Skeletal muscle tissue (tissue), 4 donors: Measurements from ENCODE around the gene ECI1. TPM values are rescaled to one million over a fixed set of nuclear protein-coding genes. Genes with fewer than 3 reads are reported as not detected.

Experiments
- H3K27ac ChIP-seq: one replicate; pipeline ENCODE4 v1.7.0; 2013; ENCODE audit warnings: mild to moderate bottlenecking, low read depth, low read length, inconsistent platforms
- H3K27me3 ChIP-seq, 3 donors: one replicate each; pipeline ENCODE4 v1.7.0; 2013; ENCODE audit warnings: low read length in 3 of 3; ENCODE audit not compliant: control insufficient read depth in 3 of 3, insufficient read depth in 3 of 3
- H3K36me3 ChIP-seq, 3 donors: one replicate each; pipeline ENCODE4 v1.7.0; 2013; ENCODE audit warnings: low read length in 3 of 3; ENCODE audit not compliant: control insufficient read depth in 3 of 3, insufficient read depth in 3 of 3
- H3K4me1 ChIP-seq, 3 donors: one replicate each; pipeline ENCODE4 v1.7.0; 2013; ENCODE audit warnings: low read length in 3 of 3, mild to moderate bottlenecking in 3 of 3; ENCODE audit not compliant: control insufficient read depth in 3 of 3, insufficient read depth in 3 of 3
- H3K4me3 ChIP-seq, 3 donors: one replicate each; pipeline ENCODE4 v1.7.0; 2013; ENCODE audit warnings: low read length in 3 of 3
- H3K9ac ChIP-seq, 3 donors: one replicate each; pipeline ENCODE4 v1.7.0; 2013; ENCODE audit warnings: low read length in 3 of 3, mild to moderate bottlenecking in 3 of 3, moderate library complexity in 2 of 3, low read depth in 1 of 3
- H3K9me3 ChIP-seq, 3 donors: one replicate each; pipeline ENCODE4 v1.7.0; 2013; ENCODE audit warnings: low read length in 3 of 3; ENCODE audit not compliant: control insufficient read depth in 3 of 3
- total RNA-seq: library from RNA; depleted of rRNA; stranded (reverse); fragments of >200 nt; gene quantifications from one replicate; pipeline ENCODE4 v1.2.3, GENCODE V29; 2014
- donor health status: Osteomylitis.

The ECI1 gene
- total RNA-seq, 1 donor from 2014 or later = 42.3 TPM

- H3K4me1 ChIP-seq = no peaks in the 10 kb centered on the region
- no peaks in the 10 kb centered on the region for H3K27me3 ChIP-seq
- no peak overlapping the region for H3K27ac ChIP-seq
- no peak overlapping the region for H3K9ac ChIP-seq
- H3K4me3 ChIP-seq = no peak overlapping the region
- H3K9me3 ChIP-seq = no peaks in the 10 kb centered on the region
- peaks cover 10 to 41% (median 18%) of the 10 kb centered on the region in 3 donors for H3K36me3 ChIP-seq
These were observed 37.3 kb upstream of the ECI1 start for GRCh38 chr16:2288726-2289125.

GRCh38 chr16:2287916-2288547 is 36.6 kb upstream of the ECI1 start:
- no peaks in the 10 kb centered on the region for H3K9me3 ChIP-seq
- no peaks in the 10 kb centered on the region for H3K27me3 ChIP-seq
- H3K27ac ChIP-seq = no peak overlapping the region
- peaks cover 10 to 46% (median 21%) of the 10 kb centered on the region in 3 donors for H3K36me3 ChIP-seq
- H3K4me3 ChIP-seq = no peak overlapping the region
- no peak overlapping the region for H3K9ac ChIP-seq
- no peaks in the 10 kb centered on the region for H3K4me1 ChIP-seq

- Histone ChIP-seq H3K9me3 (no peaks in the 10 kb centered on the region), H3K4me1 (no peaks in the 10 kb centered on the region), H3K4me3 (no peak overlapping the region), H3K27me3 (no peaks in the 10 kb centered on the region), H3K36me3 (peaks cover 10 to 45% (median 21%) of the 10 kb centered on the region in 3 donors), H3K27ac (no peak overlapping the region), H3K9ac (no peak overlapping the region)
These were observed 35.2 kb upstream of the ECI1 start for GRCh38 chr16:2286550-2286949.

- peaks cover 10 to 41% (median 21%) of the 10 kb centered on the region in 3 donors for H3K36me3 ChIP-seq
- no peaks in the 10 kb centered on the region for H3K27me3 ChIP-seq
- H3K4me3 ChIP-seq = no peak overlapping the region
- no peak overlapping the region for H3K9ac ChIP-seq
- H3K27ac ChIP-seq = no peak overlapping the region
- no peaks in the 10 kb centered on the region for H3K9me3 ChIP-seq
- no peaks in the 10 kb centered on the region for H3K4me1 ChIP-seq
These were observed 34.4 kb upstream of the ECI1 start for GRCh38 chr16:2285731-2286191.

GRCh38 chr16:2284797-2285576 is 33.6 kb upstream of the ECI1 start:
- no peak overlapping the region for H3K9ac ChIP-seq
- peaks cover 12 to 42% (median 29%) of the 10 kb centered on the region in 3 donors for H3K36me3 ChIP-seq
- no peak overlapping the region for H3K27ac ChIP-seq
- no peaks in the 10 kb centered on the region for H3K27me3 ChIP-seq
- H3K9me3 ChIP-seq = no peaks in the 10 kb centered on the region
- no peaks in the 10 kb centered on the region for H3K4me1 ChIP-seq
- H3K4me3 ChIP-seq = no peak overlapping the region

- Histone ChIP-seq H3K9me3 (no peaks in the 10 kb centered on the region), H3K36me3 (peaks cover 15 to 45% (median 29%) of the 10 kb centered on the region in 3 donors), H3K27me3 (no peaks in the 10 kb centered on the region), H3K9ac (no peak overlapping the region), H3K4me1 (no peaks in the 10 kb centered on the region), H3K27ac (no peak overlapping the region), H3K4me3 (no peak overlapping the region)
These were observed 32.8 kb upstream of the ECI1 start for GRCh38 chr16:2284001-2284770.

- no peak overlapping the region for H3K9ac ChIP-seq
- no peak overlapping the region for H3K4me3 ChIP-seq
- H3K36me3 ChIP-seq = peaks cover 15 to 42% (median 29%) of the 10 kb centered on the region in 3 donors
- H3K27ac ChIP-seq = no peak overlapping the region
- H3K4me1 ChIP-seq = no peaks in the 10 kb centered on the region
- H3K9me3 ChIP-seq = no peaks in the 10 kb centered on the region
- H3K27me3 ChIP-seq = no peaks in the 10 kb centered on the region
These were observed 31.6 kb upstream of the ECI1 start for GRCh38 chr16:2282866-2283555.

- H3K36me3 ChIP-seq = peaks cover 15 to 43% (median 29%) of the 10 kb centered on the region in 3 donors
These were observed 30.9 kb upstream of the ECI1 start for GRCh38 chr16:2282262-2282661.

GRCh38 chr16:2280981-2281542 is 29.7 kb upstream of the ECI1 start:
- Histone ChIP-seq H3K27ac (no peak overlapping the region), H3K9ac (no peak overlapping the region), H3K4me1 (peaks cover 8 to 9% (median 8%) of the 10 kb centered on the region in 3 donors), H3K4me3 (no peak overlapping the region), H3K9me3 (no peaks in the 10 kb centered on the region), H3K27me3 (no peaks in the 10 kb centered on the region), H3K36me3 (peaks cover 12 to 37% (median 24%) of the 10 kb centered on the region in 3 donors)

More at GRCh38 chr16:2282262-2282661, 30.9 kb upstream of the ECI1 start:
- H3K9ac ChIP-seq = no peak overlapping the region
- no peak overlapping the region for H3K4me3 ChIP-seq
- H3K4me1 ChIP-seq = no peaks in the 10 kb centered on the region
- no peak overlapping the region for H3K27ac ChIP-seq
- H3K9me3 ChIP-seq = no peaks in the 10 kb centered on the region
- H3K27me3 ChIP-seq = no peaks in the 10 kb centered on the region
